GM18498 (cell line): ENCODE measurements around the gene KRT39.

Source experiments
- ATAC-seq: cut with Tn5 transposase; IDR thresholded peaks from one replicate; pipeline ENCODE4 v1.9.1; 2021; ENCODE audit warnings: mild to moderate bottlenecking, moderate library complexity; ENCODE audit not compliant: unreplicated experiment

The KRT39 gene

GRCh38 chr17:40981115-40981514, 14.4 kb upstream of the KRT39 start:
- no peak for ATAC-seq

- ATAC-seq = no peak
Measured at GRCh38 chr17:40980596-40980995, 13.8 kb upstream of the KRT39 start.

- ATAC-seq = no peak
Measured at GRCh38 chr17:40980117-40980516, 13.4 kb upstream of the KRT39 start.

GRCh38 chr17:40978575-40979151, 11.9 kb upstream of the KRT39 start:
- ATAC-seq = no peak

- ATAC-seq = no peak
Measured at GRCh38 chr17:40975516-40975915, 8.8 kb upstream of the KRT39 start.

- no peak for ATAC-seq
Measured at GRCh38 chr17:40974366-40974765, 7.6 kb upstream of the KRT39 start.

- ATAC-seq = no peak
Measured at GRCh38 chr17:40967582-40967981, 834 bp upstream of the KRT39 start.

- no peak for ATAC-seq
Measured at GRCh38 chr17:40963838-40964237, 2.9 kb downstream of the KRT39 start.

GRCh38 chr17:40962059-40962561, 4.6 kb downstream of the KRT39 start:
- no peak for ATAC-seq

- ATAC-seq = no peak
Measured at GRCh38 chr17:40961591-40961990, 5.2 kb downstream of the KRT39 start.

GRCh38 chr17:40960144-40960543, 6.6 kb downstream of the KRT39 start:
- no peak for ATAC-seq

- ATAC-seq = no peak
Measured at GRCh38 chr17:40958086-40958953, 8.4 kb downstream of the KRT39 start.

GRCh38 chr17:40956401-40957254, 10.1 kb downstream of the KRT39 start:
- ATAC-seq = no peak

GRCh38 chr17:40953881-40954280, 12.9 kb downstream of the KRT39 start:
- no peak for ATAC-seq

GRCh38 chr17:40952661-40953060, 14.1 kb downstream of the KRT39 start:
- ATAC-seq = no peak

GRCh38 chr17:40952154-40952553, 14.6 kb downstream of the KRT39 start:
- ATAC-seq = no peak

GRCh38 chr17:40951011-40951622, 15.6 kb downstream of the KRT39 start:
- no peak for ATAC-seq

GRCh38 chr17:40950176-40950575, 16.6 kb downstream of the KRT39 start:
- no peak for ATAC-seq

GRCh38 chr17:40949418-40949817, 17.3 kb downstream of the KRT39 start:
- ATAC-seq = no peak

GRCh38 chr17:40947929-40948328, 18.8 kb downstream of the KRT39 start:
- no peak for ATAC-seq

GRCh38 chr17:40945414-40945813, 21.3 kb downstream of the KRT39 start:
- ATAC-seq = no peak
